ENCODE results near the gene JCHAIN. TPM values are rescaled to one million over a fixed set of nuclear protein-coding genes. Genes with fewer than 3 reads are reported as not detected.

JCHAIN gene
- polyA plus RNA-seq, 2 of the 4 experiments (the other 2 are of a cell fraction), result 0.17 to 0.22 TPM

DNA sequence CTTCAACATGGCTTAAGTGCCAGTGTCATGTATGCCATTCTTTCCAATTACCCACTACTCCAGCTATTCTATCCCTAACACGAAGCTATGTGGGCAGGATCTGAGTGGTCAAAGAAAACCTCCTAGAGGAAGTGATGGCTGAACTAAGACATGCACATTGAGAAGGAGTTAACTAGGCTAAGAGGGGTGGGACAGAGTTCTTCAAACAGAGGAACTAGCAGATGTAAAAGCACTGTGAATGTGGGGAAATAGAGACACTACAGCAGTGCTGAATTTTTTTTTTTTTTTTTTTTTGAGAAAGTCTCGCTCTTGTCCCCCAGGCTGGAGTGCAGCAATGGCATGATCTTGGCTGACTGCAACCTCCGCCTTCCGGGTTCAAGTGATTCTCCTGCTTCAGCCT, 6.2 kb downstream of the JCHAIN start:
- no peak overlapping the region for H3K4me2 ChIP-seq
- TF ChIP-seq MYC (IDR thresholded peaks at IDR 0.05; ENCODE audit: borderline replicate concordance, low read length), result no peak
- no peak overlapping the region for H3K27ac ChIP-seq
- FAIRE-seq (no peak), ATAC-seq (no peak), DNase-seq (ENCODE audit: low read depth in 1 of 2, low spot score in 1 of 2) (no peak)
- H3K4me1 ChIP-seq, result peaks cover under 1% of the 10 kb centered on the region; the same call in 2 of the 3 replicates
- no peaks in the 10 kb centered on the region for H3K9me3 ChIP-seq
- H3K4me3 ChIP-seq, result no peak overlapping the region
- POLR2A ChIA-PET, result no interaction called here
- CTCF ChIA-PET, result interaction anchor here (0.7 kb wide), 1 partner anchor 82 kb away, joined by 6 read pairs; no protein-coding TSS in a partner anchor
- WGBS (ENCODE audit: missing lambda C conversion rate), result 84% methylated on average over 4 of the region's 4 CpGs

DNA sequence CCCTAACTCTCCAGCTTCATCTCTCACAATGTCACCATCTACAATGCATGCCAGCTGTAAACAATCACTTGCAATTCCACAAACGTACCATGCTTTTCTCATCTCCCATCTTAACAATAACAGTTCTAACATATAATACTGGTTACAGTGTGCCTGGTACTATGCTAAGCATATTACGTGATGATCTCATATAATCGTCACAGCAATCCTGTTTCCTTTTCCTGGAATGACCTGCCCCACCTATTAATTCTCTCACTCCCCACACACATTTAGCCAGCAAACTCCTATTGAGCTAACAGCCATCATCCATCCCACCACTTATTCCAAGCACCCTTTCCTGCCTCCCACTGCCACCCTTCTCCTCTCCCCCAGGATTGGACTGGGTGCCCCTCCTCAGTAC, 7.9 kb downstream of the JCHAIN start:
- DNase-seq (ENCODE audit: low read depth in 1 of 2, low spot score in 1 of 2) (no peak), FAIRE-seq (no peak), ATAC-seq (no peak)
- Histone ChIP-seq H3K4me3 (no peak overlapping the region), H3K4me1 (peaks cover 8% of the 10 kb centered on the region; the same call in 2 of the 3 replicates), H3K4me2 (no peak overlapping the region), H3K9me3 (no peaks in the 10 kb centered on the region), H3K27ac (no peak overlapping the region)
- ChIA-PET CTCF (interaction anchor here (0.6 kb wide), 1 partner anchor 26 kb away, joined by 3 read pairs; no protein-coding TSS in a partner anchor), POLR2A (no interaction called here)
- no peak for TF ChIP-seq CHD2 (IDR thresholded peaks at IDR 0.05; ENCODE audit: low read length, partially characterized antibody)
- 46% methylated on average over 3 of the region's 3 CpGs for WGBS (ENCODE audit: missing lambda C conversion rate)

DNA sequence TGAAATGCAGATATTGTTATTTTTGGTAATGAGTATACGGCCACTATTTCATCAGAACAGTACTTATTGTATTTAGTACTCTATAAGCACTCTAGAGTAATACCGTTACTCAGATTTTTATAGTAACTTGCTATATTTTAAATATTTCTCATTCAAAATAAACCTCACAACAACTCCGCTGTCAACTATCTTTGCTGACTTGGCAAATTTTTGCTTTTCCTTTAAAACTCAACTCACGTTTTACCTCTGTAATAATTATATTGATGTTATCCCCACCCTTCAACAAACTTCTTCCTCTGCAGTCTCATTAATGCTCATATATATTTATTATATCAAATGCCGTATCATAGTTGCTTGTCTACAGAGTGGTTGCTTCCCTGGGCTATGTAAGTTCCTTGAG, 9.0 kb downstream of the JCHAIN start:
- Histone ChIP-seq H3K9me3 (no peaks in the 10 kb centered on the region), H3K4me3 (no peak overlapping the region), H3K4me2 (no peak overlapping the region), H3K27ac (no peak overlapping the region), H3K4me1 (peaks cover 8% of the 10 kb centered on the region; the same call in 2 of the 3 replicates)
- ChIA-PET POLR2A (no interaction called here), CTCF (no interaction called here)
- DNase-seq (ENCODE audit: low read depth in 1 of 2, low spot score in 1 of 2) (no peak), FAIRE-seq (no peak), ATAC-seq (no peak)
- TF ChIP-seq MAFK (IDR thresholded peaks at IDR 0.05; ENCODE audit: partially characterized antibody) (peak; percentile 92), RCOR1 (IDR thresholded peaks at IDR 0.05; ENCODE audit: low read depth, low read length) (no peak)
- 76% methylated on average over 5 of the region's 5 CpGs for WGBS (ENCODE audit: missing lambda C conversion rate)

DNA sequence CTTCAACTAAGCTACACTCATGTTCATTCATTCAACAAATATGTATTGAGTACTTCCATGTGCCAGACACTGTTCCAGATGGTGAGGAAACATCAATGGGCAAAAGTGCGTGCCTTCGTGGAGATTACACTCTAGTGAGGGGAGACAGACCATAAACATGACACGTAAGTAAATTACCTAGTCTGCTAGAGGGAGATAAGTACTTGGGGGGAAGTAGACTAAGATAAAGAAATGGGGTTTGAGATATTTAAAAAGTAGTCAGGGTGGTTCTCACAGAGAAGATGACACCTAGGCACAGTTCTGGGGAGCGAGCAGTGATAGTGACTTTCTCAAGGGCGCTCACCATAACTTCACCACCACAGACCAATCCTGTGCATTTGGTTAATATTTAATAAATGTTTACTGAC, 11.7 kb downstream of the JCHAIN start:
- TF ChIP-seq SREBF2 (IDR thresholded peaks at IDR 0.05) (no peak), FOSL2 (IDR thresholded peaks at IDR 0.05) (no peak), FOSL2 (CRISPR knock-in tag; IDR thresholded peaks at IDR 0.05) (no peak), HOXB5 (CRISPR knock-in tag; IDR thresholded peaks at IDR 0.05) (no peak), NR3C1 (IDR thresholded peaks at IDR 0.05) (no peak), RNF2 (IDR thresholded peaks at IDR 0.05; ENCODE audit: borderline replicate concordance, low read depth) (no peak), MAZ (IDR thresholded peaks at IDR 0.05; ENCODE audit: borderline replicate concordance, low read depth, low read length) (no peak), ZC3H11A (IDR thresholded peaks at IDR 0.05) (no peak), HOXA7 (CRISPR knock-in tag; IDR thresholded peaks at IDR 0.05) (no peak), HDAC2 (IDR thresholded peaks at IDR 0.05) (no peak)
- TF ChIP-seq, protein P1, sequence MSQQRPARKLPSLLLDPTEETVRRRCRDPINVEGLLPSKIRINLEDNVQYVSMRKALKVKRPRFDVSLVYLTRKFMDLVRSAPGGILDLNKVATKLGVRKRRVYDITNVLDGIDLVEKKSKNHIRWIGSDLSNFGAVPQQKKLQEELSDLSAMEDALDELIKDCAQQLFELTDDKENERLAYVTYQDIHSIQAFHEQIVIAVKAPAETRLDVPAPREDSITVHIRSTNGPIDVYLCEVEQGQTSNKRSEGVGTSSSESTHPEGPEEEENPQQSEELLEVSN (IDR thresholded peaks at IDR 0.05; ENCODE audit: borderline replicate concordance, low read depth), result no peak
- TF ChIP-seq, protein P2, sequence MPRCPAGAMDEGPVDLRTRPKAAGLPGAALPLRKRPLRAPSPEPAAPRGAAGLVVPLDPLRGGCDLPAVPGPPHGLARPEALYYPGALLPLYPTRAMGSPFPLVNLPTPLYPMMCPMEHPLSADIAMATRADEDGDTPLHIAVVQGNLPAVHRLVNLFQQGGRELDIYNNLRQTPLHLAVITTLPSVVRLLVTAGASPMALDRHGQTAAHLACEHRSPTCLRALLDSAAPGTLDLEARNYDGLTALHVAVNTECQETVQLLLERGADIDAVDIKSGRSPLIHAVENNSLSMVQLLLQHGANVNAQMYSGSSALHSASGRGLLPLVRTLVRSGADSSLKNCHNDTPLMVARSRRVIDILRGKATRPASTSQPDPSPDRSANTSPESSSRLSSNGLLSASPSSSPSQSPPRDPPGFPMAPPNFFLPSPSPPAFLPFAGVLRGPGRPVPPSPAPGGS (IDR thresholded peaks at IDR 0.05), result no peak
- no peaks in the 10 kb centered on the region for H3K9me3 ChIP-seq
- H3K4me3 ChIP-seq, result no peak overlapping the region
- ChIA-PET CTCF (no interaction called here), POLR2A (no interaction called here)
- WGBS (ENCODE audit: missing lambda C conversion rate), result 84% methylated on average over 5 of the region's 5 CpGs
- H3K4me1 ChIP-seq, result peaks cover 12% of the 10 kb centered on the region; the same call in 2 of the 3 replicates
- no peak overlapping the region for H3K27ac ChIP-seq
- DNase-seq (ENCODE audit: low read depth in 1 of 2, low spot score in 1 of 2) (no peak), FAIRE-seq (no peak), ATAC-seq (no peak)
- no peak overlapping the region; the same call in 2 of the 3 replicates for H3K4me2 ChIP-seq

Measured in A549 (cell line).